DOHH2 (cell line): ENCODE data around the gene SAC3D1.

Source experiments
- H3F3A ChIP-seq: fragments of 200-600 bp; sonication (generic), shearing (Covaris generic); 2 replicates; pipeline ENCODE4 v1.6.0; 2016; ENCODE audit warnings: antibody characterized with exemption, mild to moderate bottlenecking; ENCODE audit not compliant: control insufficient read depth, insufficient read depth
- H3K27ac ChIP-seq: fragments of 200-600 bp; sonication (generic); 2 replicates; pipeline ENCODE4 v1.5.1; 2014; ENCODE audit warnings: low read depth, mild to moderate bottlenecking, low read length, moderate library complexity
- H3K27me3 ChIP-seq: fragments of 200-600 bp; sonication (generic); 2 replicates; pipeline ENCODE4 v1.6.1; 2014; ENCODE audit warnings: mild to moderate bottlenecking, low read length, mixed read lengths; ENCODE audit not compliant: control insufficient read depth
- H3K36me3 ChIP-seq: fragments of 200-600 bp; sonication (generic); 2 replicates; pipeline ENCODE4 v1.6.1; 2014; ENCODE audit warnings: mild to moderate bottlenecking, low read length, moderate library complexity, mixed read lengths; ENCODE audit not compliant: control insufficient read depth
- H3K4me1 ChIP-seq: fragments of 200-600 bp; sonication (generic); 2 replicates; pipeline ENCODE4 v1.6.1; 2014; ENCODE audit warnings: mild to moderate bottlenecking, low read length, mixed read lengths; ENCODE audit not compliant: control insufficient read depth
- H3K4me2 ChIP-seq: fragments of 200-600 bp; sonication (generic); 2 replicates; pipeline ENCODE4 v1.6.0; 2014; ENCODE audit warnings: mild to moderate bottlenecking, low read length, moderate library complexity
- H3K4me3 ChIP-seq: fragments of 200-600 bp; sonication (generic); 2 replicates; pipeline ENCODE4 v1.5.1; 2014; ENCODE audit warnings: mild to moderate bottlenecking, low read length, mixed read lengths
- H3K79me2 ChIP-seq: fragments of 200-600 bp; sonication (generic); 2 replicates; pipeline ENCODE4 v1.6.1; 2014; ENCODE audit warnings: mild to moderate bottlenecking, low read length, mixed read lengths; ENCODE audit not compliant: control insufficient read depth
- H3K9me2 ChIP-seq: fragments of 200-600 bp; sonication (generic); replicated peaks from 2 replicates; pipeline ENCODE4 v1.6.1; 2014; ENCODE audit warnings: mild to moderate bottlenecking, low read length, mixed read lengths; ENCODE audit not compliant: control insufficient read depth
- H3K9me3 ChIP-seq: fragments of 200-600 bp; sonication (generic); 2 replicates; pipeline ENCODE4 v1.6.1; 2014; ENCODE audit warnings: antibody characterized with exemption, low read length, mixed read lengths; ENCODE audit not compliant: control insufficient read depth, insufficient read depth
- H4K20me1 ChIP-seq: fragments of 200-600 bp; sonication (generic); 2 replicates; pipeline ENCODE4 v1.6.0; 2014; ENCODE audit warnings: low read depth, mild to moderate bottlenecking, antibody characterized with exemption, low read length, moderate library complexity; ENCODE audit not compliant: control insufficient read depth, insufficient read depth
- CTCF ChIP-seq: fragments of 200-600 bp; sonication (generic); IDR thresholded peaks from one replicate; pipeline ENCODE4 v1.5.1; 2014; ENCODE audit warnings: antibody characterized with exemption, mild to moderate bottlenecking, low read depth, low read length; ENCODE audit not compliant: poor library complexity, severe bottlenecking
- EZH2phosphoT487 ChIP-seq: fragments of 200-600 bp; sonication (generic); IDR thresholded peaks from 2 replicates; pipeline ENCODE4 v1.6.1; 2017; ENCODE audit warnings: borderline replicate concordance, mild to moderate bottlenecking, antibody characterized with exemption, low read length, moderate library complexity, mixed read lengths

Gene SAC3D1

GRCh38 chr11:65060913-65061408, 20.0 kb downstream of the SAC3D1 start:
- Histone ChIP-seq H3K36me3 (no peaks in the 10 kb centered on the region), H3F3A (no peaks in the 10 kb centered on the region), H3K9me3 (no peaks in the 10 kb centered on the region), H3K79me2 (no peaks in the 10 kb centered on the region), H3K9me2 (no peaks in the 10 kb centered on the region), H3K27me3 (no peaks in the 10 kb centered on the region; the same call in 1 of the 2 replicates), H4K20me1 (no peaks in the 10 kb centered on the region), H3K4me1 (peaks cover 12% of the 10 kb centered on the region), H3K4me3 (no peak overlapping the region), H3K27ac (no peak overlapping the region), H3K4me2 (no peak overlapping the region)
- no peak for TF ChIP-seq EZH2phosphoT487
- peak; percentile 54 for TF ChIP-seq CTCF

- H3K36me3 ChIP-seq: no peaks in the 10 kb centered on the region
- no peak overlapping the region for H3K27ac ChIP-seq
- H3K9me2 ChIP-seq: no peaks in the 10 kb centered on the region
- no peaks in the 10 kb centered on the region for H3F3A ChIP-seq
- H3K79me2 ChIP-seq: no peaks in the 10 kb centered on the region
- H3K9me3 ChIP-seq: no peaks in the 10 kb centered on the region
- H3K4me1 ChIP-seq: peaks cover 12% of the 10 kb centered on the region
- H3K27me3 ChIP-seq: no peaks in the 10 kb centered on the region; the same call in 1 of the 2 replicates
- no peak overlapping the region for H3K4me3 ChIP-seq
- H4K20me1 ChIP-seq: no peaks in the 10 kb centered on the region
- H3K4me2 ChIP-seq: no peak overlapping the region
- TF ChIP-seq EZH2phosphoT487: no peak
- TF ChIP-seq CTCF: no peak
Observed at GRCh38 chr11:65063532-65063931, 22.5 kb downstream of the SAC3D1 start.

- H3K79me2 ChIP-seq: no peaks in the 10 kb centered on the region
Observed at GRCh38 chr11:65064847-65065240, 23.8 kb downstream of the SAC3D1 start.

More at GRCh38 chr11:65064847-65065240, 23.8 kb downstream of the SAC3D1 start:
- H3K9me2 ChIP-seq: no peaks in the 10 kb centered on the region
- TF ChIP-seq EZH2phosphoT487: no peak
- no peak for TF ChIP-seq CTCF
- no peak overlapping the region for H3K27ac ChIP-seq
- H3K36me3 ChIP-seq: no peaks in the 10 kb centered on the region
- H3K27me3 ChIP-seq: no peaks in the 10 kb centered on the region; the same call in 1 of the 2 replicates
- no peaks in the 10 kb centered on the region for H3F3A ChIP-seq
- no peak overlapping the region for H3K4me2 ChIP-seq
- H3K4me3 ChIP-seq: no peak overlapping the region
- no peaks in the 10 kb centered on the region for H3K9me3 ChIP-seq
- H4K20me1 ChIP-seq: no peaks in the 10 kb centered on the region
- H3K4me1 ChIP-seq: peaks cover 15% of the 10 kb centered on the region
